ENCODE data around the gene COPS4.
"Not testable (repeated sequence)": the region's sequence is repeated elsewhere in the genome, so short reads cannot be mapped to it uniquely, and the experiment has no call there.

Gene COPS4

DNA sequence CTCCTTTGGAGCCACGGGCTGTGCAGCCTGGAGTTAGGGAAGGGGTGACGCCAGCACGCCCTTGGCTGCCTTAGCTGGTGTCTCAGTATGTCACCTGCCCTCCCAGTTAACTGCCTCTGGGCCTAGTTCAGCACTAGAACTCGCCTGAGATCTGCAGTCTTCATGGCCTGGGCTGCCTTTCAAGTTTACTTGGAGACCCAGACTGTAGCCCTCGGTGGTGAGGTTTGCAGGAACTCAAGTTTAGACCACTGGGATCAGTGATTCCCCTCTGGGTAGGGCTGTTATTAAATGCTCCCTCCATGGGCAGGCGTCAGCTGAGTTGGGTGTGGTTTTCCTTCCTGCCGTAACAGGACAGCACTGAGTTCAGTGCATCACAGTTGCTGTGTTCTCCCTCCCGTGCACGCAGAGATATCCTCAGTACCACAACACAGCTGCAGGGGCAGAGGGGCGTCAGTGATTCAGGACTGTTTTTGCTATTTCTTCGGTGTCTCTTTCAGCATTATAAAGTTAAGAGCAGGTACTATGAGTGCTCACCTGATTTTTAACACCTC lies 49.0 kb downstream of the COPS4 start:
- peak in 1 of 2 donors; percentile 11 for DNase-seq (ENCODE audit: low read depth in 2 of 2)

DNA sequence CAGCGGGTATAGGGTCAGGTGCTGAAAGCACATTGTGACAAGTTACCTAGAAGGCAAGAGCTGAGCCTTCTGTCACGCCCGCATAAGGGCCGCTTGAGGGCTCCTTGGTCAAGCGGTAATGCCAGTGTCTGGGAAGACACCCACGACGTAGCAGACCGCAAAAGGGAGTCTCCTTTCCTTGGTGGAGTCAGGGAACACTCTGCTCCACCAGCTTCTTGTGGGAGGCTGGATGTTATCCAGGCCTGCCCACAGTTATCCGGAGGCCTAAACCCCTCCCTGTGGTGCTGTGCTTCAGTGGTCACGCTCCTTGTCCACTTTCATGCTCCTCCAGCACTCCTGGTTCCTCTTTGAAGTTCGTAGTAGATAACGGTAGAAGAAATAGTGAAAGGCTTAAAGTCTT lies 50.0 kb downstream of the COPS4 start:
- not testable (repeated sequence) for DNase-seq (ENCODE audit: low read depth in 2 of 2)

DNA sequence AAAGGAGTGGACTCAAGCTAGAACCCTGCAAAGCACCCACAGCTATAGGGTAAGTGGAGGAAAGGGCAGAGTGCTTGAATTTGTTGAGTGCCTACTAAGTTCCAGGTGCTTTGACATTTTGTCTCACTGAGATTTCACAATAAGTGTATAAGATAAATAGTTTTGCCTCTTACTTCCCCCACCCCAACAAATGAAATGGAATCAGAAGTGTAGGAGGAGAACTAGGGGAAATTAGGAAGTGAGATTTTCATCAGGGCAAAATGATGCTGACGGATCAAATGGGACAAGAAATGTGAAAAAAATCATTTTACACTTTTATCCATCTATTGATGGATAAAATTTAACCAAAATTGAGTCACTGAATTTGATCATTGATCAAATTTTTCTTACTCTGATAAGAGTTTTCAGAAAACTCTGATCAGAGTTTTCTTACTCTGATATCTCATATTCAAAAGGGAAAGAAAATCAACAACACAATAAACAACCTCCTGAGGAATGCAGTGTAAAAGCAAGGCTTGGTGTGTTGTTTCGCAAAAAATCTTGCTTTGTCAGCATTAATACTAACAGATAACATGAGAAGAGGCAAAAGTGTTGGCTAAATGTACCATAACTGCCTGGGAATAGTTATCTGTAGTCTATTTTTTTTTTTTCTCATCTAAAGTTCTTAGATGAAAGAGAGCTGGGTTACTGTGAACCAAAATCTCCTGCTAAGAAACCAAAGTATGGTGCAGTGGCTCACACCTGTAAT lies 54.6 kb downstream of the COPS4 start:
- DNase-seq (ENCODE audit: low read depth in 2 of 2) = no peak

DNA sequence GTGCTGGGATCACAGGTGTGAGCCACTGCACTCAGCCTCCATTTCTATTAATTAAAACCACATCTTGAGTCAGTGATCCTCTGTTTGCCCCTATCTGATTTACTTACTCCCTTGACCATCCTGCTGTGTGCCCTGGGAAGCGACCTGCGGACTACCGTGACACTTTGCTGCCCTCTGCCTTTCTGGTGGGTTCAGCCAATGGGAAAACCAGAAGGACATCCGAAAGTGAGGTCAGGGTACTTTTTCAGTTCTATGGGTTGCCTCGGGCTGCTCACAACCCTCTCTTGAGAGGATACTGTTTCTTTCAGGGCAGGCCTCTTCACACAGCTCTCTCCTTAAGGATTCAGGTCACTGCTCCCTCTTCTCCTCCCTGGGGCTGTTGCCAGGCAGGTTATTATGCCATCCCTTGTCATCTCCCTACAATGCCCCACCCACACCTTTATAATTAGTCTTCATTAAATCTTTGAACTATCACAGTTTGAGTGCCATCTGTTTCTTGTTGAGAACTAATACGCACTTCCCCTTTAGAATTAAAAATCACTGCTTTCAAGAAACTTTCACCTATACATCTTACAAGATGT lies 58.2 kb downstream of the COPS4 start:
- DNase-seq (ENCODE audit: low read depth in 2 of 2) = no peak

DNA sequence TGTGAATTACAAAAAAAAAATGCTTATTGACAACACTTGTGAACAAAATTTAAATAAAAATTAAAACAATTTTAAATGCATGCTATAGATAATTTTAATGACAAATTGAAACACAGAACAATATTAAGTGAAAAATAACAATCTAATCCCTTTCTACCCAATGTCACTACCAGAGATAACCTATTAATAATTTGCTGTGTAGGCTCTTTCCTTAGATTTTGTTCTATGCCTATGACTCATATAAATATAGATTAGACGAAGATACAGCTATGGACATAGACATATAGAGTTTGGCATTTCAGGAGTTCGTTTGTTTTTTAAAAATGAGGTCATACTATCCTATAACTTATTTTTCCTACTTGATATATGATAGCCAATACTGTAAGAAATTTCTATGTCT lies 61.4 kb downstream of the COPS4 start:
- DNase-seq (ENCODE audit: low read depth in 2 of 2) = no peak

DNA sequence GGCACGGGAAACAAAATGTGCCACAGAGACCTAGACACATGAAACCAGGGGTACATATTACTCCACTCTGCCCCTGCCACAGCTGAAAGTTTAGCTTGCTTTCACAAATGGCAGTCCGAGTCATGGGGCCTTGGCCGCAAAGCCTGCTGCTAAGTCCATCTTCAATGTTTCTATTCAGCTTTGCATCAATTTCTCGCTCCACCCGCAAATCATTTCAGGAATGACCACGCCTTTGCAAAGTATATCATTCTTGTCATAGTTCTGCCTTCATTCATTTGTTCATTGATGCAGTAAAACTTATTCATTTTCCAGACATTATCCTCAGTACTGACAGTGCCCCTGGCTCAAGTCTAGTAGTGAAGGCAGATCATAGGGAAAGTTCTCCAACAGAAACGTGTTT lies 70.0 kb downstream of the COPS4 start:
- no peak for DNase-seq (ENCODE audit: low read depth in 2 of 2)

DNA sequence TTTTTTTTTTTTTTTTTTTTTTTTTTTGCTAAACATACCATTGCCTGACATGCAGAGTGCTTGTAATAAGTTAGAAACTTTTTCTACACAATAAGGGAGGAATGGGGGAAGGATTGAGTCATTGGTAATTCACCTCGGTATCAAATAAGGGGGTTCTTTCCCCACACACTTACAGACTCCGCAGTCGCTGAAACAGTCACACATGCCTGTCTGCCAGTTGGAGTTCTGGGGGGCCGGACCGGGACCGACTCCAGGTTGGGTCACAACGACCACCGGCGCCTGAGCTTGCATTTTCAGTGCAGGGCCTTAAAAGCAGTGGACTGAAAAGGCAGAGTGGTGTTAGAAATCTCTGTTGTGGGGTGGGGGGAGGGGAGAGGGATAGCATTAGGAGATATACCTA lies 72.6 kb downstream of the COPS4 start:
- DNase-seq (ENCODE audit: low read depth in 2 of 2) = no peak

DNA sequence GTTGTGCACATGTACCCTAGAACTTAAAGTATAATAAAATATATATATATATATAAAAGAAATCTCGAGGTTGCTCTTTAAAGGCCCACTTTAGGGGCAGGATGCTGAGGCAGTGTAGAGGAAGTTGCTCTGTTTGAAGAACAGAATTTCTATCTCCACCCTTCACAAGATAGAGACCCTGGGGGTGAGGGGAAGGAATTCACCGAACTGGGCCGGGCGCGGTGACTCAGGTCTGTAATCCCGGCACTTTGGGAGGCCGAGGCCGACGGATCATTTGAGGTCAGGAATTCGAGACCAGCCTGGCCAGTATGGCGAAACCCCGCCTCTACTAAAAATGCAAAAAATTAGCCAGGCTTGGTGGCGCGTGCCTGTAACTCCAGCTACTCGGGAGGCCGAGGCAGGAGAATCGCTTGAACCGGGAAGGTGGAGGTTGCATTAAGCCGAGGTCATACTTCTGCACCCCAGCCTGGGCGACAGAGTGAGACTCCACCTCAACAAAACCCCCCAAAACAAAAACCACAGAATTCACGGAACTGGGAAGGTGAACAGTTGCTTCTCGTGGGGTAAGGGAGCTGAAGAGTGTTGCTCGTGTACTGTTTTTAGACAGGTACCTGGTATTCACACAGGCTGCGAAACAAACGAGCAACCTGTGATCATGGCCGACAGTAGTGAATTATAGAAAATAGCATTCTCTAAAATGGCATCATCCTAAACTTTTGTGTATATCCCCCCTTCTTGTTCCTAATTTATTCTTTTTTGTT lies 73.3 kb downstream of the COPS4 start:
- DNase-seq (ENCODE audit: low read depth in 2 of 2) = no peak

DNA sequence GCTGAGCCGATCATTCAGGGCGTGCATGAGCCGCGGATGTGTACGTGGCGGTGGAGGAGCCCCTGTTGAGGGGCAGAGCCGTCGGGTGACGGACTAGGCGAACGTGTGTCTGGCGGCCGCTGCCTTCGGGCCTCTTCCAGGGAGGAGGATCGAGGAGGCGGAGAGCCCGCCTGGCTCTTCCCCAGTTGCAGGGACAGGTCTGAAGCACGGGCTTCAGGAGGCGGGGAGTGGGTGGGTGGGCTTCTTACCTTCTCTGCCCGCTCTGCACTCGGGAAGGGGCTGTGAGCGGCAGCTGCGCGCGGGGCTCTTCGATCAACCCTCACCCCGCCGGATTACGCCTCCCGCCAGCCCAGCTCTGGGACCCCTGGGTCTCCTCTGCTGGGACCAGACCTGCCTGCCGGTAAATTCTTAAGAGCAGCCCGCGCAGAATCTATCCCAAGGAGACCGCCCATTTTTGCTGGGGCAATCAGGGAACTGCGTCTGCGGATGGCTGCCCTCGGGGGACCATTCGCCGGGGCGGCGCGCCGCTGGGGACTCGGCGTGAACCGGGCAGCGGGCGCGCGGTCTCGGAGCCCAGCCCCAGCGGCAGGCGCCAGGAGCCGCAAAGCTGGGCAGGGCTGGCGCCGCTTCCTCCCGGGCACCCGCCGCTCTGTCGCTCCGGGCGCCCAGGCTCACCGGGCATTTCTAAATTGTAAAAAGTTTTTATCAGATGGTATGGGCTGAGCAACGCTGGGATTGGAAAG lies 74.7 kb downstream of the COPS4 start:
- peak; percentile 38 to 41 for DNase-seq (ENCODE audit: low read depth in 2 of 2)

DNA sequence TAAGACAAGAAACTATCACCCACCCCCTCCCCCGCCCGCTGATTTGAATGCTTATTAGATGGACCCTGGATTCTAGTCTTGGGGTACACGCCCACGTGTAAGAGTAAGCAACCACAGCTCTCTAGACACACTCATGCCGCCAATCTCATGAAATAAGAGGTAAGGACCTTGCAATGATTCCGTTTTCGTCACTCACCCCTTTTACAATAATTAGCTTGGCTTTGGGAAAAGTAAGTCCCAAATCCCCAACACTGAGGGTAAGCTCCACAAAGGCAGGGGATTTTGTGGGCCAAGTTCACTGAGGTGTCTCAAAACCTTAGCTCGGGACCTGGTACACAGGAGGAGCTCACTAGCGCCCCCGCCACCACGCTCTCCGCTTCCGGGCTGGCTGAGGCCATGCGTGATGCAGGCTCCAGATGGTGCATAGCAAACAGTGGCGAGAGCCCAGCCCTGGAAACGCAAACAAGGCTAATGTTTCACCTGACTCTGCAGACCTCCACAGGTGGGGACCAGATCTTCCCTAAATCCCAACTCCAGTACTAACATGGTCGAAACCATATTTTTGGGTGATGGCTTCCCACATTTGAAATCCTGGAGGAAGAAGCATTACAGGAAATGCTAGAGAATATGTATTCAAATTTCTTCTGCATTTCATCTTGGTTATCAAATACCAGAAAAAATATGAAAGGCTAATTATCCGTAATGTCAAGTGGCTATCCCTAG lies 75.4 kb downstream of the COPS4 start:
- peak; percentile 88 for DNase-seq (ENCODE audit: low read depth in 2 of 2)

DNA sequence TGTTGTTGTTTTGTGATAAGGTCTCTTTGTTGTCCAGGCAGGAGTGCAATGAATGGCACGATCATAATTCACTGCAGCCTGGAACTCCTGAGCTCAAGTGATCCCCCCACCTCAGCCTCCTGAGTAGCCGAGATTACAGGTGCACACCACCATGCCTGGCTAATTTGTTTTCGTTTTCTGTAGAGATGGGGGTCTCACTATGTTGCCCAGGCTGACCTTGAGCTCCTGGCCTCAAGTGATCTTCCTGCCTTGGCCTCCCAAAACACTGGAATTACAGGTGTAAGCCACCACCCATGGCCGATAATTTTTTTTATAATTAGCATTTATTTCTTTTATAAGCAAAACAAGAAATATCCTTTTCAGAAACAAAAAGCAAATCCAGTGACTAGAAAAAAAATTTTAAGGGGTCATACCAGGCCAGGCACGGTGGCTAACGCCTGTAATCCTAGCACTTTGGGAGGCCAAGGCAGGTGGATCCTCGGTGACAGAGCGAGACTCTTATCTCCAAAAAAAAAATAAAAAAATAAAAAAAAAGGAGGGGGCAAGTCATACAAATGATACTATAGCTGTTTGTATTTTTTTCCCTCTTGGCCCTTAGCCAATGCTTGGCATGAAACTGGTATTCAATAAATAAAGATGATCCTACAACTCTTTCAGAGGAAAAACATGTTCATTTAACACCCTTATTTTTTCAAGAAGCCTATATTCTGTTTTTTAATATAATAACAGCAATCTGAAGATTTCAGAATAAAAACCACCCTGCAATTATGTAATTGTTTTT lies 76.2 kb downstream of the COPS4 start:
- no peak for DNase-seq (ENCODE audit: low read depth in 2 of 2)

DNA sequence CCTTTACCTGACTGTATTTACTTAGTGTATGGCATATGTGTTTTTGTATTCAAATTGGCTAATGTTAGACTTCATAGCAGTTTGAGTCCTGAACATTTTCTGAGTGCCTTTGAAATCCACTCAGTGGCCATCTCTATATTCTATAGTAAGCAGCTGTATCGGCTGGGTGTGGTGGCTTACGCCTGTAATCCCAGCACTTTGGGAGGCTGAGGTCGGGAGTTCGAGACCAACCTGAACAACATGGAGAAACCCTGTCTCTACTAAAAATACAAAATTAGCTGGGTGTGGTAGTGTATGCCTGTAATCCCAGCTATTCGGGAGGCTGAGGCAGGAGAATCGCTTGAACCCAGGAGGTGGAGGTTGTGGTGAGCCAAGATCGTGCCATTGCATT lies 76.8 kb downstream of the COPS4 start:
- not testable (repeated sequence) for DNase-seq (ENCODE audit: low read depth in 2 of 2)

DNA sequence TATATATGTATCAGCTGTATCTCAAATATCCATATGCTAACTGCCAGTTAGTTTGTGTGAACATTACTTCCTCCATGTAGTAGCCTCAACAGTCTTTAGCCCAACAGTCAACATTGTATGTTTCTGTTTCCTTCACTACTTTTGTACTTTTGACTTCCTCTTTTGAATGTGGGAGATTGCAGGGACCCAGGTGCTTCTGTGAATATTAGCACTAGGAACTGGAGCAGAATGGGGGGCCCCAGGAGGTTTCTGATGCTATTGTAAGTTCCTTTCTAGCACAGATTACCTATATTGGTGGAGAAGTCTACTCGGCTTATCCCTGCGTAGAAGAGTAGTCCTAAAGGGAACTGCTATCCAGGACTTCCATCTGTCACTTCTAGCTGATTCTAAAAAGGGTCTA lies 77.2 kb downstream of the COPS4 start:
- DNase-seq (ENCODE audit: low read depth in 2 of 2) = no peak

DNA sequence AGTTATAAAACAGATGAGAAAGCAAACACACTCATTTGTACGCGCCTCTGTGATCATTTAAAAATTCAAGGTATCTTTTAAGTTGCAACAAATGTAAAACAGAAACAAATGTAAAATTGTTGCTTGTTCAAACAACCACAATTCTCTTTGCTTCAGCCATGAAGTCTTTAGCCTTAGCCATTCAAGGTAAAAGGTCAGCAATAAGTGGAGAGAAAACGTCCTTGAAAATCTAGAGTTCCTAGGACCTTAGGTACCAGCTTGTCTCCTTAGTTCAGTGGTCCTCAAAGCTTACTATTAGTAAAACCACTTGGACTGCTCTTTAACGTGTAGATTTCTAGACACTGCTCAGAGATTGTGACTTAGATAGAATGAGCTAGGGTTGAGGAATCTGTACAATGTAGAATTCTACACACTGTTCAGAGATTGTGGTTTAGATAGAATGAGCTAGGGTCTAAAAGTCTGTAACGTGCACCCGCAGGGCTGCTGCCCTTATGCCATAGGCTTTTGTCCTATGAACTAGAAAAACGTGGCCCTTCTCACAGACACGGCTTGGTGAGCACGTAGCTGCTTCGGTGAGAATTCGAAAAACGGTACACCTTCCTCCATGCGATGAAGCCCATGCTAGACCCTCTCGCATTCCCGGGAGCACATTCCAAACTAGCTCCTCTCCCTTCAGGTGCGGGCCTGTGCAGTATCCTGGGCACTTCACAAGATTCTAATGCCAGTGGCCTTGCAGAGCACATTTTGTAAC lies 77.9 kb downstream of the COPS4 start:
- DNase-seq (ENCODE audit: low read depth in 2 of 2) = no peak

DNA sequence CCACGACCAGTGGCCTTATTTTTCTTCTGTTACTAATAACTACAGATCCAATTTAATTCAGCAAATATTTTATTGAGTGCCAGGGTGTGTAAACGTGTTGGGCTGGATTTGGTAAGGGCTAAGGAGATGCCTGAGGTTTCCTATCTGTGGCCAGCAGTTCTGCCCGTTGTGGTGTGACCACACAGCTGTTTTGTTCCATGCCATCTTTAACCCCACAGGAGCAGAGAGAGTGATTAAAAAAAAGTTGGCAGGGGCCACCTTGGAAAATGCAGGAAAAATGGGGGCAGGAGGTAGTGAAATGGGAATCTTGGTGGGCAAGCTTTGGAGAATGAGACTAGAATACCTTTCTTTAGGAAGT lies 78.4 kb downstream of the COPS4 start:
- DNase-seq (ENCODE audit: low read depth in 2 of 2) = no peak

DNA sequence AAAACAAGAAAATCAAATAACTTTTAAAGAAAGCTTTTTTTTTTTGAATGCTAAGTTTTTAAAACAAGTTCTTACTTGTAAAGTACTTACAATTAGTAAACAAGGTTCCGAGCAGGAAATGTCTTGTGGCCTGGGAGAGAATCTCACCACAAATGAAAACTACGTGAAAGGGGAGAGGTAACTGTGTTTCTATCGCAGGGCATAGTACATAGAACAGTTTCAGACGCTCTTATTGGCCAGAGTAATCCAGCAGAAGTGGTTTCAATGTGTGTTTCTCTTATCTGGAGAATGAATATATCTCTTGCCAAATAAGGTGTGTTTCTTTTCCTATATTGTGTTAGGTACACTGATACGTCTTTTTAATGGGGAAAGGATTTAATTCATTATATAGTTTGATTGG lies 79.6 kb downstream of the COPS4 start, which contains the start of gene PLAC8:
Gene PLAC8 (minus strand): TSS at position 154 of the 400 bp plus-strand sequence. CDS start 6,808 bp downstream, outside the sequence.
- DNase-seq (ENCODE audit: low read depth in 2 of 2) = no peak

DNA sequence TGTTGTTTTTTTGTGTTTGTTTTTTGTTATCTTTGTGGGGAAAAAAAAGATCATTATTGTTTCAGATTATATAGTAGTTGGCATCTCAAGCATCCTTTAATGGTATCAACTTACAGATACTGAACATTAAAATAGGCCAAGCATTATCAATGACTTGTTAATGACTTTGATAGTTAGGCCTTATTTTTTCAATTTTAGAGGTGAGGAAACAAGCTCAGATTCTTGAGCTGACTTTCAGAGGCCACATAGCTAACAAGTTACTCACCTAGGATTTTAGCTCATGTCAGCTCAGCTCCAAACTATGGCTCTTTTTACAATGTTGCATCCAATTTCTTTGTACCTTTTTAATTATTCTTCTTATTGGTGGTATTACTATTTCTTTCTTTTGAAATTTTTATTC lies 80.0 kb downstream of the COPS4 start:
- no peak for DNase-seq (ENCODE audit: low read depth in 2 of 2)

DNA sequence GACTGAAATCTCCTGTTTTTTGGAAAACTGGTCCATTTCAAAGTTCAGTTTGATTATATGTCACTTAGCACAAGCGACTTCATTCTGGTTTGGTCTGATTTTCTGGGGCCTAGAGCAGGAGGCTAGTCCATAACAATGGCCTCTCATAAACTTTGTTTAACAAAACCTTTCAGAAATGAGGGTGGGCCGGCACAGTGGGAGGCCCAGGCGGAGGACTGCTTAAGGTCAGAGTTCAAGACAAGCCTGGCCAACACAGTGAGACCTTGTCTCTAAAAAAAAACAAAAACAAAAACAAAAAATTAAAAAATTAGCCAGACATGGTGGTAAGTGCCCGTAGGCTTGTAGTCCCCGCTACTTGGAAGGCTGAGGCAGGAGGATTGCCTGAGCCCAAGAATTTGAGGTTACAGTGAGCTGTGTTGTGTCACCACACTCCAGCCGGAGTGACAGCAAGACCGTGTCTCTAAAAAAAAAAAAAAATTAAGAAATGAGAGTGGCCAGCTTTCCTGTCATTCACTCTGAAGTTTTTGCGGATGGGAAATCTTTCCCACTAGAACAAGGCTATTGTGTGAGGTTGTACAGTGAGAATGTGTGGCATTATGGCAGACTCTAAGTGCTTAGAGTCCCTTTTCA lies 80.8 kb downstream of the COPS4 start:
- DNase-seq (ENCODE audit: low read depth in 2 of 2) = no peak

DNA sequence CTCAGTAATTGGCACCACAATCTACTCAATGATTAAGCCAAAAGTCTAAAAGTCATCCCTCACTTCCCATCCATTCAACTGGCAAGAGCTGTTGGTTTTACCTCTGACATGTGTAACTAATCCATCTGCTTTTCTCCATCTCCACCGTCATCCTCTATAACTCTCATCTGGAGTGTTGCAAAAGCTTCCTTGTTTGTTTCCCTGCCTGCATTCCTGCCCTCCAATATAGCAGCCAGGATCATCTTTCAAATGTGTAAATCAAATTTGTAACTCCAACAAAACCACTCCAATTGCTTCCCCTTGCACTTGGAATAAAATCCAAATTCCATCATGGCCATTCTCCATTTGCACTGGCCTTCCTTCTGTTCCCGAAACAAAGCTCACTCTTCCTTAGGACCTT lies 83.9 kb downstream of the COPS4 start:
- no peak for DNase-seq (ENCODE audit: low read depth in 2 of 2)
